Mucosa of descending colon (tissue), 3 donors: ENCODE results near the gene CLCN2. TPM values are rescaled to one million over a fixed set of nuclear protein-coding genes. Genes with fewer than 3 reads are reported as not detected.

Source experiments
- ATAC-seq: fragments of 200-7000 bp; cut with Tn5 transposase; one replicate; pipeline ENCODE4 v1.9.1; 2020; ENCODE audit warnings: mild to moderate bottlenecking, moderate library complexity
- DNase-seq, 3 donors: peaks; one replicate each; pipeline ENCODE4 v3.0.0-alpha.2; 2020
- H3K36me3 ChIP-seq: fragments of 200-600 bp; one replicate; pipeline ENCODE4 v1.8.0; 2021; ENCODE audit warnings: low read depth, mild to moderate bottlenecking
- H3K4me1 ChIP-seq: fragments of 200-600 bp; one replicate; pipeline ENCODE4 v1.8.0; 2021; ENCODE audit warnings: low read depth, mild to moderate bottlenecking
- H3K4me3 ChIP-seq: fragments of 200-600 bp; one replicate; pipeline ENCODE4 v1.8.0; 2021; ENCODE audit warnings: mild to moderate bottlenecking
- H3K9me3 ChIP-seq: fragments of 200-600 bp; one replicate; pipeline ENCODE4 v1.8.0; 2021; ENCODE audit warnings: mild to moderate bottlenecking
- CTCF ChIP-seq: fragments of 200-600 bp; IDR thresholded peaks from one replicate; pipeline ENCODE4 v1.8.0; 2022; ENCODE audit warnings: antibody characterized with exemption, mild to moderate bottlenecking
- intact Hi-C, 2 donors: fragments of 100-400 bp; cut with DNase I in 1 of 2; cut with micrococcal nuclease in 1 of 2; formaldehyde crosslinking; loops; one replicate each; pipeline versions ENCODE4 v1.11.0 to v1.11.1; 2022; cut with DNase I, micrococcal nuclease
- total RNA-seq, 3 donors: library from RNA; stranded (reverse); fragmentation: NEBNext Ultra II Directional in 2 of 3; extraction: Animal tissue kit (Norgen Biotek cat#: 25700) in 2 of 3; gene quantifications; one replicate each; pipeline versions ENCODE4 v1.2.1 to v1.2.4, GENCODE V29; 2021 to 2023
- donor health status: DM: no; HTN: no; CAD: no; lungs with moderate emphysema.
- donor health status: DM: no; HTN: no; CAD: no.
- donor health status: DM: no; HTN: yes; CAD: no.

The CLCN2 gene
- total RNA-seq, 3 donors from 2014 or later = 31.1 to 105 (median 72.0) TPM

- Histone ChIP-seq H3K4me1 (peaks cover 11% of the 10 kb centered on the region), H3K36me3 (peaks cover 27% of the 10 kb centered on the region), H3K4me3 (no peak overlapping the region), H3K9me3 (no peaks in the 10 kb centered on the region)
- TF ChIP-seq CTCF = no peak
- peak in 1 of 3 donors; percentile 35 for DNase-seq
- peak; percentile 87 for ATAC-seq
- intact Hi-C loops = no loop called here
These were observed 54.9 kb downstream of the CLCN2 start for GRCh38 chr3:184306341-184306972.

- Histone ChIP-seq H3K36me3 (peaks cover 30% of the 10 kb centered on the region), H3K4me1 (peaks cover 11% of the 10 kb centered on the region), H3K4me3 (no peak overlapping the region), H3K9me3 (no peaks in the 10 kb centered on the region)
- DNase-seq = no peak
- TF ChIP-seq CTCF = no peak
- ATAC-seq = peak; percentile 48
- intact Hi-C loops = no loop called here
These were observed 55.8 kb downstream of the CLCN2 start for GRCh38 chr3:184305577-184305976.

GRCh38 chr3:184300378-184300720, 61.1 kb downstream of the CLCN2 start:
- Histone ChIP-seq H3K9me3 (no peaks in the 10 kb centered on the region), H3K36me3 (peaks cover 15% of the 10 kb centered on the region), H3K4me1 (peaks cover 11% of the 10 kb centered on the region), H3K4me3 (no peak overlapping the region)
- intact Hi-C loops = no loop called here
- TF ChIP-seq CTCF = no peak
- ATAC-seq (no peak), DNase-seq (no peak)

GRCh38 chr3:184299488-184300377, 61.7 kb downstream of the CLCN2 start:
- intact Hi-C loops = no loop called here
- H3K36me3 ChIP-seq = peaks cover 15% of the 10 kb centered on the region
- H3K9me3 ChIP-seq = no peaks in the 10 kb centered on the region
- DNase-seq (no peak), ATAC-seq (peak; percentile 18)
- no peak for TF ChIP-seq CTCF
- peak overlapping the region; percentile 50 for H3K4me3 ChIP-seq
- H3K4me1 ChIP-seq = peaks cover 11% of the 10 kb centered on the region

GRCh38 chr3:184298759-184299487, 62.5 kb downstream of the CLCN2 start, which contains the start of gene PSMD2:
TSS of gene PSMD2 (plus strand) at chr3:184299241. CDS start at chr3:184299267, 26 bp downstream.
- intact Hi-C loops = no loop called here
- ATAC-seq = peak; percentile 99
- Histone ChIP-seq H3K4me3 (peak within 1 kb of the TSS; percentile 50), H3K36me3 (peaks cover 15% of the 10 kb centered on the region), H3K9me3 (no peaks in the 10 kb centered on the region), H3K4me1 (peaks cover 11% of the 10 kb centered on the region)
- TF ChIP-seq CTCF = no peak
- peak; percentile 98 to 99 (median 99) for DNase-seq
